Psoas muscle (tissue), 8 donors: ENCODE data around the gene CCDC85B. TPM values are rescaled to one million over a fixed set of nuclear protein-coding genes. Genes with fewer than 3 reads are reported as not detected.
A peak's percentile ranks its signal among the peaks of the same experiment; 100 is the strongest.

Source experiments
- ATAC-seq, 4 donors: fragments of 200-7000 bp; cut with Tn5 transposase; one replicate each; pipeline ENCODE4 v1.9.1; 2020; ENCODE audit warnings: moderate library complexity in 3 of 4, mild to moderate bottlenecking in 2 of 4
- DNase-seq, 2 donors: peaks; one replicate each; pipeline ENCODE4 v3.0.0-alpha.2; 2020
- H3K27ac ChIP-seq: fragments of 200-600 bp; one replicate; pipeline ENCODE4 v1.8.0; 2022
- H3K27me3 ChIP-seq, 3 donors: fragments of 200-600 bp in 1 of 3; one replicate each; pipeline versions ENCODE4 v1.6.1 to v1.8.0; 2013 to 2022; ENCODE audit warnings: low read length in 2 of 3, mild to moderate bottlenecking in 2 of 3, moderate library complexity in 1 of 3; ENCODE audit not compliant: insufficient read depth in 3 of 3
- H3K36me3 ChIP-seq, 2 donors: fragments of 200-600 bp in 1 of 2; one replicate each; pipeline versions ENCODE4 v1.6.1 to v1.8.0; 2013 to 2022; ENCODE audit warnings: low read depth in 1 of 2, mild to moderate bottlenecking in 1 of 2, moderate library complexity in 1 of 2; ENCODE audit not compliant: insufficient read depth in 1 of 2
- H3K4me1 ChIP-seq: fragments of 200-600 bp; one replicate; pipeline ENCODE4 v1.8.0; 2022
- H3K4me3 ChIP-seq: fragments of 200-600 bp; one replicate; pipeline ENCODE4 v1.8.0; 2022; ENCODE audit warnings: mild to moderate bottlenecking
- H3K9me3 ChIP-seq: fragments of 200-600 bp; one replicate; pipeline ENCODE4 v1.8.0; 2022
- WGBS, 3 donors: extraction: QIAGEN DNeasy Blood & Tissue Kit; methylation state at CpG; one replicate each; pipeline versions ENCODE4 v1.1.6 to v1.1.7; 2013; 5-methylcytosine and 5-hydroxymethylcytosine counted together
- intact Hi-C, 2 donors: fragments of 100-400 bp; cut with DNase I; formaldehyde crosslinking; loops; one replicate each; pipeline versions ENCODE4 v1.11.0 to v1.14.2; 2022
- polyA plus RNA-seq, 3 donors: library from polyadenylated mRNA; stranded (reverse); fragments of 200-250 nt; gene quantifications; one replicate each; pipeline ENCODE4 v1.2.3, GENCODE V29; 2013
- total RNA-seq, 4 donors: library from RNA; stranded (reverse); fragmentation: NEBNext Ultra II Directional in 2 of 4; extraction: Animal tissue kit (Norgen Biotek cat#: 25700) in 2 of 4; gene quantifications; one replicate each; pipeline versions ENCODE4 v1.2.1 to v1.2.4, GENCODE V29; 2021 to 2023
- TF ChIP-seq, protein P1 (sequence below): fragments of 200-600 bp; IDR thresholded peaks from one replicate; pipeline ENCODE4 v1.8.0; 2022; ENCODE audit warnings: antibody characterized with exemption
- donor health status: healthy with polysubstance abuse.
- donor health status: DM: no; HTN: no; CAD: no; lungs with moderate emphysema.
- donor health status: Bipolar disorder and iron deficiency.
- donor health status: healthy.
- donor health status: DM: yes; HTN: yes; CAD: no.
- donor health status: DM: no; HTN: no; CAD: no.
- donor health status: DM: no; HTN: no; CAD: no.
- donor health status: DM: yes; HTN: yes; CAD: no.

Gene CCDC85B
- total and polyA plus RNA-seq, 7 donors = 16.7 to 39.6 (median 26.5) TPM

DNA sequence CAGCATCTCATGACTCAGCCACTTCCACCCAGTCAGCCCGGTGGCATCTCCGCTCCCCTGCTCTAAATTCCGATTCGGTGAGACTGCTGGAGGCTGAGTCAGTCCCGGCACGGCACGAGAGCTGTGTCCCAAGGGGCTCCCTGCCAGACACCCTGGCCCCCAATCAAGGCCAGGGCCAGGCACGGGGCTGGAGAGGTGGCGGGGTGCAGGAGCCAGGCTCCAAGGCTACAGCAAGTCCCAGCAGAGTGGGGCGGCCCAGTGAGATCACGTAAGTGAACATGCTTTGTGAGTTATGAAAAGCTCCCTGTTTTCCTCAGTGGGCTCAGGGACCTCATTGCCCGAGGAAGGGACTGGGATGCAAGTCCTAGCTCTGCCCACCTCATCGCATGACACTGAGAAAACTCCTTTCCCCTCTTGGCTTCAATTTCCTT lies 25.4 kb downstream of the CCDC85B start:
- DNase-seq (peak; percentile 92 to 96), ATAC-seq (peak; percentile 77 to 83 (median 78))
- H3K4me1 ChIP-seq = peaks cover 58% of the 10 kb centered on the region
- WGBS, 3 donors = 6 to 14% (median 8%) methylated on average over 12 to 13 of the region's 13 CpGs
- H3K36me3 ChIP-seq = peaks cover 0 to 12% of the 10 kb centered on the region in 2 donors
- intact Hi-C loops = loop anchor here in 1 of 2 donors (2.0 kb wide), 1 partner anchor 25 kb away; the partner anchor contains the start of gene CCDC85B
- H3K4me3 ChIP-seq = peak overlapping the region; percentile 100
- TF ChIP-seq, protein P1, sequence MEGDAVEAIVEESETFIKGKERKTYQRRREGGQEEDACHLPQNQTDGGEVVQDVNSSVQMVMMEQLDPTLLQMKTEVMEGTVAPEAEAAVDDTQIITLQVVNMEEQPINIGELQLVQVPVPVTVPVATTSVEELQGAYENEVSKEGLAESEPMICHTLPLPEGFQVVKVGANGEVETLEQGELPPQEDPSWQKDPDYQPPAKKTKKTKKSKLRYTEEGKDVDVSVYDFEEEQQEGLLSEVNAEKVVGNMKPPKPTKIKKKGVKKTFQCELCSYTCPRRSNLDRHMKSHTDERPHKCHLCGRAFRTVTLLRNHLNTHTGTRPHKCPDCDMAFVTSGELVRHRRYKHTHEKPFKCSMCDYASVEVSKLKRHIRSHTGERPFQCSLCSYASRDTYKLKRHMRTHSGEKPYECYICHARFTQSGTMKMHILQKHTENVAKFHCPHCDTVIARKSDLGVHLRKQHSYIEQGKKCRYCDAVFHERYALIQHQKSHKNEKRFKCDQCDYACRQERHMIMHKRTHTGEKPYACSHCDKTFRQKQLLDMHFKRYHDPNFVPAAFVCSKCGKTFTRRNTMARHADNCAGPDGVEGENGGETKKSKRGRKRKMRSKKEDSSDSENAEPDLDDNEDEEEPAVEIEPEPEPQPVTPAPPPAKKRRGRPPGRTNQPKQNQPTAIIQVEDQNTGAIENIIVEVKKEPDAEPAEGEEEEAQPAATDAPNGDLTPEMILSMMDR = no peak
- H3K27me3 ChIP-seq = peaks cover 0 to 9% (median 0%) of the 10 kb centered on the region in 3 donors
- no peaks in the 10 kb centered on the region for H3K9me3 ChIP-seq
- peak overlapping the region; percentile 99 for H3K27ac ChIP-seq

GRCh38 chr11:65916391-65916790 lies 25.9 kb downstream of the CCDC85B start:
- TF ChIP-seq, protein P1 = no peak
- Histone ChIP-seq H3K4me3 (peak overlapping the region; percentile 100), H3K36me3 (peaks cover 0 to 16% of the 10 kb centered on the region in 2 donors), H3K4me1 (peaks cover 58% of the 10 kb centered on the region), H3K27ac (peak overlapping the region; percentile 99), H3K27me3 (peaks cover 0 to 3% (median 0%) of the 10 kb centered on the region in 3 donors), H3K9me3 (no peaks in the 10 kb centered on the region)
- intact Hi-C loops = loop anchor here in 1 of 2 donors (2.0 kb wide), 1 partner anchor 26 kb away; the partner anchor contains the start of gene CCDC85B
- 62 to 72% (median 72%) methylated on average over 7 of the region's 7 CpGs for whole genome bisulfite sequencing, 3 donors
- no peak for DNase-seq
- no peak for ATAC-seq

DNA sequence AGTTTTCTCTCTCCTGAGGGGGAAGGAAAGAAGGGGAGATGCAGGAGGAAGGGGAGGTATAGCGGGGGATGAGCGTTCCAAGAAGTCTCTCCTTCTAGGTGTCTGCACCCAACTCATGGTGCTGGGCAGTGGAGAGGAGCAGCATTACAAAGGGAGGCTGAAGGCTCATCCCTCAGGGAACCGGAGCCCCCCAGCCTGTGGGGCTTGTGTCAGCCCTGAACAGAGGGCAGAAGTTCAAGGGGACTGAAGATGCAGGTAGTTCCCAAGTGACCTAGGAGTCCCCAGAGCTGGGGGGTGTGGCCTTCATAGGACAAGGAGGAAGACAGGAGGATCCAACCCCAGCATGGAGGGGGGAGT lies 26.6 kb downstream of the CCDC85B start:
- ATAC-seq (no peak), DNase-seq (no peak)
- intact Hi-C loops = loop anchor here in 1 of 2 donors (2.0 kb wide), 1 partner anchor 26 kb away; the partner anchor contains the start of gene CCDC85B
- H3K4me3 ChIP-seq = peak overlapping the region; percentile 100
- peaks cover 0 to 22% of the 10 kb centered on the region in 2 donors for H3K36me3 ChIP-seq
- peaks cover 51% of the 10 kb centered on the region for H3K4me1 ChIP-seq
- peak overlapping the region; percentile 99 for H3K27ac ChIP-seq
- TF ChIP-seq, protein P1 = no peak
- H3K9me3 ChIP-seq = no peaks in the 10 kb centered on the region
- no peaks in the 10 kb centered on the region for H3K27me3 ChIP-seq
- WGBS, 3 donors = 85 to 90% (median 88%) methylated on average over 3 of the region's 3 CpGs

DNA sequence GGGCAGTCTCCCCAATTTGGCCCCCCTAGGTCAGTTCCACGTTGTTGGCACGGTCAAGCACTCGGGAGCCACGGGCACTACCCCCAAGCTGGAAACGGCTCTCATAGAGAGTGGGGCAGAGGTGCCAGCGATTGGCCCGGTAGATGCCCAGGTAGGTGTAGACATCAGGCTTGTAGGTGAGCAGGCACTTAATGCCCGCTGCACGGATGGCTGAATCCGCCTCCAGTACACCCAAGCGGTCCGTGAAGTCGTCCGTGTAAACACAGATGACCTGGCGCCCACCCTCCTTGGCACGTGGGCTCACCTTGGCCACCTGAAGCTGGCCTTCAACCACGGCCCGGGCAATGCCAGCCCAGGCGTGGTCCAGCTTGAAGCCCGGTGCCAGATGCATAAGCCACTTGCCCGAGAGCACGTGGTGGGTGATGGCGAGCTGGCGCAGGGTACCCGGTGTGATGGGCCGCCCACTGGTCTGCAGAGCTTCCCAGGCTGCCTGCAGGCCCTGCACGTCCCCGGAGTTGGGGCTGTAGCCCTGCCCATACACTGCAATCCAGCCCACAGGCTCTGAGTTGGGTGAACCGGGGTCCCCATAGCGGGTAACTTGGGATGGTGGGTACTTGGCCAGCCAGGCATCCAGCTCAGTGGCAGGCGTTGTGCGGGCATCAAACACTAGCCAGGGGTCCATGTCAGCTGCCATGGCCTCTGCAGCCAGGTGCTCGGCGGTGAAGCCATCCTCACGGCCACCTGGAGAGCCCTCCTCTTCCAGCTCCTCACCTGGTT lies 27.1 kb downstream of the CCDC85B start:
- Histone ChIP-seq H3K27me3 (no peaks in the 10 kb centered on the region), H3K4me3 (peak overlapping the region; percentile 100), H3K4me1 (peaks cover 50% of the 10 kb centered on the region), H3K9me3 (no peaks in the 10 kb centered on the region), H3K36me3 (peaks cover 0 to 27% of the 10 kb centered on the region in 2 donors), H3K27ac (peak overlapping the region; percentile 99)
- WGBS, 3 donors = 47 to 64% (median 53%) methylated on average over 35 of the region's 35 CpGs
- intact Hi-C loops = loop anchor here (2.0 kb wide), 2 partner anchors 27 to 49 kb away; partner anchors contain the start of gene CCDC85B (in 1 of the 2)
- DNase-seq = peak in 1 of 2 donors; percentile 68
- ATAC-seq = no peak
- TF ChIP-seq, protein P1 = no peak
